GM12891 (cell line): ENCODE measurements around the gene IRGM.

ENCODE experiments used
- POLR2A ChIP-seq: IDR thresholded peaks from 2 replicates; pipeline ENCODE4 v1.6.1; 2011; ENCODE audit warnings: low read depth, low read length, control low read depth
- POLR2AphosphoS5 ChIP-seq: IDR thresholded peaks from 2 replicates; pipeline ENCODE4 v1.6.1; 2011; ENCODE audit warnings: low read depth, low read length, control low read depth
- TAF1 ChIP-seq: IDR thresholded peaks from 2 replicates; pipeline ENCODE4 v1.6.1; 2011; ENCODE audit warnings: low read depth, low read length, control low read depth

- TF ChIP-seq POLR2A, result no peak
- TF ChIP-seq POLR2AphosphoS5, result no peak
- TF ChIP-seq TAF1, result no peak
These were observed 31.3 kb upstream of the IRGM start for GRCh38 chr5:150815010-150815409.
